Stimulated activated CD8-positive, alpha-beta memory T cell treated with anti-CD3 and anti-CD28 coated beads, Interleukin-4, amount 100 ng/mL, for 1 hour (primary cell): ENCODE data around the gene OPRD1.

Experiments
- DNase-seq, 2 donors: peaks; one replicate each; pipeline ENCODE4 v3.0.0-alpha.2; 2020; ENCODE audit warnings: low read depth in 2 of 2, low spot score in 1 of 2

OPRD1 gene

GRCh38 chr1:28902738-28903137 lies 90.8 kb downstream of the OPRD1 start:
- DNase-seq = no peak

DNA sequence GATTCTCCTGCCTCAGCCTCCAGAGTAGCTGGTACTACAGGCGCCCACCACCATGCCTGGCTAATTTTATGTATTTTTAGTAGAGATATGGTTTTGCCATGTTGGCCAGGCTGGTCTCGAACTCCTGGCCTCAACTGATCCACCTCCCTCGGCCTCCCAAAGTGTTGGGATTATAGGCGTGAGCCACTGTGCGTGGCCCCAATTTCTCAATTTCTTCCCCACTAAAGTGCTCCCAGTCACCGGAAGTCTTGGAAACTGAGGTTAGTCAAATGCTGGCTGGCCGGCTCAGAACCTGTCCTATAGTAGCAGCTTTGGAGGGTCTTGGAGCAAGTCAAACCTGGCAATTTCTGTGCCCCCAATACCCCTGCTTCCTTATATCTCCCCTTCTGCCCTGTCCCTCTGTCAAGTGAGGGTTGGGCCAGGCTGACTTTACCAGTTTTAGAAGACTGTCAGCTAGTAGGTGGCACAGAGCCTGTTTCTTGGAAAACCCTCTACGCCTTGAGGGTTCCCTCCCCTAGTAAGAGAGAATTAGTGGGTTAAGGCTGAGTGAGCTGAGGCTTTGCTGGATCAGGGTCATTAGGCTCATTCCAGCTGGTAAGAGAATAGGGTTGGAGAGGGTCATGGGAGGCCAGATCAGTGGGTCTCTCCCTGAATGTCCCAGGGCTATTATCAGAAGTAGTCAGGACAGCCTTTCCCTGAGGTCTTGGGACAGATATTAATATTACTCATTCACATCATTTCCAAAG lies 94.1 kb downstream of the OPRD1 start:
- no peak for DNase-seq

GRCh38 chr1:28909198-28909597 lies 97.2 kb downstream of the OPRD1 start:
- DNase-seq = no peak

GRCh38 chr1:28910379-28911115 lies 98.6 kb downstream of the OPRD1 start:
- DNase-seq = no peak

DNA sequence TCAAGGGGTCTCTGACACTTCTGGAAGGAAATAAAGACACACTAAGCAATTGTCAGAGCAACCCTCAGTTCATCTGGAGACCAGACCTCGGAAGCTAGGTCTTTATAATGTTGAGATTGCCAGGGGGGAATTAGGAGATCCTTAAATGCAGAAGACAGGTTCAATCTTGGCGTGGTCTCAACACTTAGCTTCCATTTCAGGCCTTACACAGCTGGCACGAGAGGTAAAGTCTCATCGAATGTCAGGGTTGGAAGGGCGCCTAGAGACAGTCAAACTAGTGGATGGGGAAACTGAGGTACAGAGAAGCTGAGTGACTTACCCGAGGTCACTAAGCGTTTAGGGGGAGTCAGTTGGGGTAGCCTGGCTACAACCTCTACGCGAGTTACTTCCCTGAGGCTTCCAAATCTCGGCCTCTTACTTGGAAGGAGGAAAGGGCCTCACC lies 101.8 kb downstream of the OPRD1 start:
- no peak for DNase-seq

DNA sequence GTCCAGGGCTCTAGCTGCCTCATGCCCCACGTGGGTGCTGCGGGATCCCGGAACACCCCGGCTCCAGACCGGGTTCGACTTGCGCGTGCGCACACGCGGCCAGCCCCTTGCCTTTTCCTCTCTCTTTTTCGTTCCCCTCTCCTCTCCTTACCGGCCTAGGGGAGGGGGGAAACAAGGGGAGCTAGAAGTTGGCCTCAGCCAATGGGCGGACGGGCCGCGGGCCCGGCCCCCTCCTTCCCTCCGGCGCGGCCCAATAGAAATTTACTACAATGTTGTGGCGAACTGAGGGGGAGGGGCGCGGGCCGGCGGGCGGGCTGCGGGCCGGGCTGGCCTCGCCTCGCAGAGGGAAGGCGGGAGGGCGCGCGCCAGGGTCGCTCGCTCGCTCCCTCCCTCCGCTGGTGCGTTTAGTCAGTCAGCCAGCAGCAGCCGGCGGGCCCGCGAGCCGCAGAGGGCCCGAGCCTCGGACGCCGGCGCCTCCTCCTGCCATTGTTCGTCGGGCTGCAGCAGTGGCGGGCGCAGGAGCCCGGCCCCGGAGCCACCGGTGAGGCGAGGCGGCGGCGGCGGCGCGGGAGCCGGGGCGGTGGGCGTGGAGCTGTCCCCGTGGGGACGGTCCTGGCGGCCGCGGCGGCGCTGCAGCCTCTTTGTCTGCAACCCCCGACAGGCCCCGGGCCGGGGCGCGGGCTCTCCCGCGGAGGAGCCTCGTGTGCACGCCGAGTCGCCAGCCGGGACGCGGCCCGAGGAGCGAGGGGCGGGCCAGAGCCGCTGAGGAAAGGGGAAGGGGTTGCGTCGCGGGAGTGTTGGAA lies 102.5 kb downstream of the OPRD1 start, which contains the start of gene EPB41:
EPB41 (plus strand) TSS at position 342 of the 803 bp plus-strand sequence. CDS start 72,869 bp downstream, outside the sequence.
- DNase-seq = peak; percentile 83 to 85

DNA sequence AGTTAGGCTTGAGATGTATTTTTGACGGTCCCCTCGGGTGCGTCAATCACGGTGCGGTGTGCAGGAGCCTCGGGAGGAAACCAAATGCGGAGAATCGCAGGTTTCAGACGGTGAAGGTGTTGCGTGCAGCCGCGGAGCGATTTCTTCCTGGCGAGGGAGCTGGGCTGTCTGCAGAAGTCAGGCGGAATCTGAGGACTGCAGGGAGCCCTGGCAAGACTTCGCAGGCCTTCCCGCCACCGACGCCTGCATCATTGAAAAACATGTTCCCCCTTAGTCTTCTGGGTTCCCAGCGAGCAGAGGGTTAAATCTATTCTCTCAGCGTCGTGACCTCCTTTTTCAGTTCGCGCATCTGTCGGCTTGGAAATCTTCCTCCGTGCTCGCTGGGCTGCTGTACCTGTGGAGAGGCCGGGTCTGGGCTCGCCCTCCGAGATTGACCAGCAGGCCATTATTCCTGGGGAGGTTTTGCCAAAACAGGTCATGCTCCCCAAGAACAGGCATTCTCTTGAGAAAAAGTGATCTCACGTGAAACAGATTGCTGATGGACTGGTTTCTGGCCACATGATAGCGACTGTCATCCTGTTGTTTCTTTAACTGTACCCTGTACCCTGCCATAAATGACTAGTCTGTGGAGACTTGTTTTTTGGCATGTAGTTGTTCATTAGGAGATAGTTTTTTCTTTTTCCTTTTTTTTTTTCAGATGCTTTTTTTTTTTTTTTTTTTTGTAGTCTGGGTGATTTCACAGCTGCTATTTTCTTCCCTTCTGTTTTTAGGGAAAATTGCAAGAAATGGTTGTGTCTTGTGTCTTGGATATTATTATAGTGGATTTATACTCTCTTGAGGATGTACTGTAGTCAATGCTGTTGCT lies 103.3 kb downstream of the OPRD1 start:
- no peak for DNase-seq

GRCh38 chr1:28917757-28918118 lies 105.8 kb downstream of the OPRD1 start:
- no peak for DNase-seq
